Fibroblast of pulmonary artery (primary cell): ENCODE measurements around the gene IKBKG.
"Not testable (repeated sequence)": the region's sequence is repeated elsewhere in the genome, so short reads cannot be mapped to it uniquely, and the experiment has no call there.

Experiments used
- DNase-seq: peaks from one replicate; pipeline ENCODE4 v3.0.0-alpha.2; 2010; ENCODE audit warnings: low read depth
- H3K4me3 ChIP-seq: replicated peaks from 2 replicates; pipeline ENCODE4 v1.5.1; 2011; ENCODE audit warnings: low read depth, mild to moderate bottlenecking, control low read depth, low read length, moderate library complexity
- TF ChIP-seq, protein P1 (sequence below): IDR thresholded peaks from 2 replicates; pipeline ENCODE4 v1.5.1; 2011; ENCODE audit warnings: mild to moderate bottlenecking, control low read depth, low read length, inconsistent platforms; ENCODE audit errors: missing control alignments

The IKBKG gene, protein sequence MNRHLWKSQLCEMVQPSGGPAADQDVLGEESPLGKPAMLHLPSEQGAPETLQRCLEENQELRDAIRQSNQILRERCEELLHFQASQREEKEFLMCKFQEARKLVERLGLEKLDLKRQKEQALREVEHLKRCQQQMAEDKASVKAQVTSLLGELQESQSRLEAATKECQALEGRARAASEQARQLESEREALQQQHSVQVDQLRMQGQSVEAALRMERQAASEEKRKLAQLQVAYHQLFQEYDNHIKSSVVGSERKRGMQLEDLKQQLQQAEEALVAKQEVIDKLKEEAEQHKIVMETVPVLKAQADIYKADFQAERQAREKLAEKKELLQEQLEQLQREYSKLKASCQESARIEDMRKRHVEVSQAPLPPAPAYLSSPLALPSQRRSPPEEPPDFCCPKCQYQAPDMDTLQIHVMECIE

DNA sequence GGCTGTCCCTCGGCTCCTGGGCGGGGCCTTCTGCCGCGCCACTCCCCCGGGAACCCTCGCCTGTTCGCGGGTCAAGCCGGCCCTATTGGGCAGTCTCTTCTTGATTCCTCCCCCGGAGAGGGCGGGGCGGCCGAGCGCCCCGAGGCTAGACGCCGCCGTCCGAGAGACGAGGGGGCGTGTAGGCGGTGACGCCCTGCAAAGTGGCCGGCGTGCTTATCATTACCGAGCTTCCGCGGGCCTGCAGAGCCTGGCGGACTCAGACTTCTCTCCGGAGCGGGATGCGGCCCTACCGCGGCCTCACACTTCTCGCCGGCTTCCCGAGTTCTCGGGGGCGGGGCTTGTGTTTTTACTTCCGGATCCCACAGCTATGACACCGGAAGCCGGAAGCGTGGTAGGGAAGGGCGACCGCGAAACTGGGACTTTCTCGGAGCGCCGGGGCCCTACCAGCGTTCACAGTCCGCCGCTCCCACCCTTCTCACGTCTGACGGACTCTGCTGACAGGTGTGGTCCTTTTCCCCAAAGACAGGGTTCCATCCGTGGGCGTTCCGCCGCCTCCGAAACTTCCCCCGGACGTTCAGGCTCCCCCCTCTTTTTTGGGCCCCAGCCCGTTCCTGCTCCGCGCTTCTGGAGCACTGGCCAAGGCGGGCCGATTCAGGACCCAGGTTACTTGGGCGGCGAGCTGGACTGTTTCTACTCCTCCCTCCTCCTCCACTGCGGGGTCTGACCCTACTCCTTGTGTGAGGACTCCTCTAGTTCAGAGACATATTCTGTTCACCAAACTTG is at the start of gene IKBKG:
IKBKG (plus strand) TSS at position 376 of the 783 bp plus-strand sequence. CDS start 4,383 bp downstream, outside the sequence.
- TF ChIP-seq, protein P1, sequence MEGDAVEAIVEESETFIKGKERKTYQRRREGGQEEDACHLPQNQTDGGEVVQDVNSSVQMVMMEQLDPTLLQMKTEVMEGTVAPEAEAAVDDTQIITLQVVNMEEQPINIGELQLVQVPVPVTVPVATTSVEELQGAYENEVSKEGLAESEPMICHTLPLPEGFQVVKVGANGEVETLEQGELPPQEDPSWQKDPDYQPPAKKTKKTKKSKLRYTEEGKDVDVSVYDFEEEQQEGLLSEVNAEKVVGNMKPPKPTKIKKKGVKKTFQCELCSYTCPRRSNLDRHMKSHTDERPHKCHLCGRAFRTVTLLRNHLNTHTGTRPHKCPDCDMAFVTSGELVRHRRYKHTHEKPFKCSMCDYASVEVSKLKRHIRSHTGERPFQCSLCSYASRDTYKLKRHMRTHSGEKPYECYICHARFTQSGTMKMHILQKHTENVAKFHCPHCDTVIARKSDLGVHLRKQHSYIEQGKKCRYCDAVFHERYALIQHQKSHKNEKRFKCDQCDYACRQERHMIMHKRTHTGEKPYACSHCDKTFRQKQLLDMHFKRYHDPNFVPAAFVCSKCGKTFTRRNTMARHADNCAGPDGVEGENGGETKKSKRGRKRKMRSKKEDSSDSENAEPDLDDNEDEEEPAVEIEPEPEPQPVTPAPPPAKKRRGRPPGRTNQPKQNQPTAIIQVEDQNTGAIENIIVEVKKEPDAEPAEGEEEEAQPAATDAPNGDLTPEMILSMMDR: no peak

DNA sequence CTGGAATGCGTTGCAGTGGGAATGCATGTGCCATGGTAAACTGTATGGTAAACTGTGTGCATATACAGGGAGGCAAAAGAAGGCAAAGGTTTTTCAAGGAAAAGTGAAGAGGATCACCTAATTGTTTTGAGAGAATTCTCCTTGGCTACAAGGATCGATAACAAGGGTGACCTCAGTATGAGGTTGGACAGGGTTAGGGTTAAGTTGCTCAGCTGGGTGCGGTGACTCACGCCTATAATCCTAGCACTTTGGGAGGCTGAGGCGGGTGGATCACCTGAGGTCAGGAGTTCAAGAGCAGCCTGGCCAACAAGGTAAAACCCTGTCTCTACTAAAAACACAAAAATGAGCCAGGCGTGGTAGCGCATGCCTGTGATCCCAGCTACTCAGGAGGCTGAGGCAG is 46.0 kb upstream of the IKBKG start:
- DNase-seq, H3K4me3 ChIP-seq: not testable (repeated sequence)

More for the DNA sequence above, at the start of gene IKBKG:
- H3K4me3 ChIP-seq: peak within 1 kb of the TSS; percentile 78
- peak; percentile 91 for DNase-seq

DNA sequence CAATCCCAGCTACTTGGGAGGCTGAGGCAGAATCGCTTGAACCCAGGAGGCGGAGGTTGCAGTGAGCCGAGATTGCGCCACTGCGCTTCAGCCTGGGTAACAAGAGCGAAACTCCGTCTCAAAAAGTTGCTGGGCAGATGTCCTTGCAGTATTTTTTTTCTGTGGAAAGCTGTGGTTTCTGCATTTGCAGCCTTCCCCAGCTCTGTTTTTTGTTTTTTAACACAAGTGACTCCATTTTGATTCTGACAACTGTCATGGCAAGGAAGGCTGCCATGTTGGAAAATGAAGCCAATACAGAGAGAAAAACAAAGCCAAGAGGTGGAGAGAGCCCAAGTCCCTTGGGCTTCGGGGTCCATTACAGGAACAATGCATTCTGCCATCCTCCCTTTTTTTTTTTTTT is 45.3 kb upstream of the IKBKG start:
- H3K4me3 ChIP-seq: no peak overlapping the region
- no peak for DNase-seq
- TF ChIP-seq, protein P1: no peak

DNA sequence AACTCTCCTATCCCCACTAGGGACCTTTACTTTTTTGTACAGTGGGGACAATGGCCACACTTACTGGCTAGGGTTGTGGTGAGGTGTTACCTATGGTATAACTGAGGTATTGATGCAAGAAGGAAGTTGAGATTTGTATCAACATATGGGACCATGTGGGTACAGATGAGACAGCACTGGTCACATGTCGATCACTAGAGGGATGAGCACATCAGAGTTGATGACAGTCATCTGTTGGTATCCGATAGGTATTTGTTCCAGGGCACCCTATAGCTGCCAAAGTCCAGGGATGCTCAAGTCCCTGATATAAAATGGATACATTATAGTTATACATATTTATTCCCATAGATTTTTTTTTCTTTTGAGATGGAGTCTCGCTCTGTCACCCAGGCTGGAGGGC is 44.4 kb upstream of the IKBKG start:
- TF ChIP-seq, protein P1: no peak
- no peak overlapping the region for H3K4me3 ChIP-seq
- DNase-seq: no peak

DNA sequence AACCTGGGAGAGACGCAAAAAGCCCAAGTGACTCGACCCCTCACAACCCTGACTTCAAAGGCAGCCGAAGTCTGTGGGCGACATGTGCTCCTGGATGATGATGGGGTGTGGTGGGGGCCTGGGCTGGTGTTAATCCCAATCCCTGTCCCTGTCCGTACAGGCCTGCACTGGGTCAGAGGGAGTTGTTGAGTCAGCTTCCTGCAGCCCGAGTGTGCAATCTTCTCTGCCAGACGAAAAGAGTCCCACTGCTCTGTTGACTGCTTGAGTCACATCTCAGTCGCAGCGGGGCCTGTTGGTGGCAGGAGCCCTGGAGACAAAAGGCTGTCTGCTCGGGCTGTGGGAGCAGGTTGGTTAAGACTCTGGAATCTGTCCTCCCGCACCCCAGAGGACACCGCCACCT is 41.7 kb upstream of the IKBKG start:
- DNase-seq: peak; percentile 59
- TF ChIP-seq, protein P1: no peak
- no peak overlapping the region for H3K4me3 ChIP-seq

DNA sequence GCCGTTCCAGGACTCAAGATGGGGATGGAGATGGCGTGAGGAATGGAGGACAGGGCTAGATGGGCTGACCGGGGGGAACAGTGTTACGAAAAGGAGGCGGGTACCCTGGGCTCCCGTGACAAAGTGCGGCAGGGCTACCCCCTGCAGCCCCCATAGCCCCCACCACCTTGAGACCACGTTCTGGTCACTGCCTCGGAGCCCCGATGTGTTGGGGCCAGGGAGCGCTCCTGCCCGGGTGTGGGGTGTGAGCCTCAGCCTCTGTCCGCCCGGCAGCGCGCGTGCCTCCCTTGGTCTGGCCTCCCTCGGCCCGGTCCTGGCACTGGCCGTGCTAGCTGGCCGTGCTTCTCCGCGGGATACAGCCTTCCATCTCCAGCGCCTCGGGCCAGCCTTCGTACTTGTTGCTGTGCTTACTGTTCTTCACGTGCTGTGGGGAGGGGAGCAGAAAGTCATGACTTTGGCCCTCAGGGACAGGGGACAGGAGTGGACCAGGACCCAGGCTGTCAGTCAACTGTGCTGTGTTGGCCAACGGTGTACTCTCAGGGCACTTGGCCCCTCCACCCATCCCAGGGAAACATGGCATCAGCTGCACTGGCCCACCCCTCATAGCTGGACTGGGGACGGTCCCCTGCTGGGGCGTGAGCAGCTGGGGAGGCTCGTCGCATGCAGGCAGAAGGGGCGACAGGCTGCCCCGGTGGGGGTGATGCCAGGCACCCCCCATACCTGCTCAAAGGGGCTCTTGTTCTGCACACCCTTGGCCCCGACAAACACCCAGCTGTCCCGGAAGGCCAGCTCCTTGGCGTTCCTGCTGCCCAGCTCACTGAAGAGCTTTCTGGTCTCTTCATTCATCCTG is 40.7 kb upstream of the IKBKG start:
- TF ChIP-seq, protein P1: no peak
- H3K4me3 ChIP-seq: no peak overlapping the region
- no peak for DNase-seq
